ENCODE results near the gene GCDH.

Gene GCDH

GRCh38 chr19:12921047-12921446 is 30.1 kb downstream of the GCDH start:
- in situ Hi-C loops (cut with MboI; ENCODE audit: low sequenced_read_pairs, unreplicated experiment), result no loop called here
- DNase-seq (ENCODE audit: low spot score), result no peak
- TF ChIP-seq CTCF (IDR thresholded peaks at IDR 0.05; ENCODE audit: borderline replicate concordance, control extremely low read depth, extremely low read depth, insufficient read depth, missing control alignments), result no peak

GRCh38 chr19:12922959-12923358 is 32.0 kb downstream of the GCDH start:
- in situ Hi-C loops (cut with MboI; ENCODE audit: low sequenced_read_pairs, unreplicated experiment), result no loop called here
- no peak for DNase-seq (ENCODE audit: low spot score)
- no peak for TF ChIP-seq CTCF (IDR thresholded peaks at IDR 0.05; ENCODE audit: borderline replicate concordance, control extremely low read depth, extremely low read depth, insufficient read depth, missing control alignments)

- no peak for DNase-seq (ENCODE audit: low spot score)
- TF ChIP-seq CTCF (IDR thresholded peaks at IDR 0.05; ENCODE audit: borderline replicate concordance, control extremely low read depth, extremely low read depth, insufficient read depth, missing control alignments), result no peak
- in situ Hi-C loops (cut with MboI; ENCODE audit: low sequenced_read_pairs, unreplicated experiment), result no loop called here
These were observed 33.8 kb downstream of the GCDH start for GRCh38 chr19:12924621-12925310.

- in situ Hi-C loops (cut with MboI; ENCODE audit: low sequenced_read_pairs, unreplicated experiment), result no loop called here
- no peak for DNase-seq (ENCODE audit: low spot score)
- no peak for TF ChIP-seq CTCF (IDR thresholded peaks at IDR 0.05; ENCODE audit: borderline replicate concordance, control extremely low read depth, extremely low read depth, insufficient read depth, missing control alignments)
These were observed 39.2 kb downstream of the GCDH start for GRCh38 chr19:12930002-12930645.

- no peak for DNase-seq (ENCODE audit: low spot score)
- in situ Hi-C loops (cut with MboI; ENCODE audit: low sequenced_read_pairs, unreplicated experiment), result no loop called here
- TF ChIP-seq CTCF (IDR thresholded peaks at IDR 0.05; ENCODE audit: borderline replicate concordance, control extremely low read depth, extremely low read depth, insufficient read depth, missing control alignments), result no peak
These were observed 41.7 kb downstream of the GCDH start for GRCh38 chr19:12932392-12933286.

- TF ChIP-seq CTCF (IDR thresholded peaks at IDR 0.05; ENCODE audit: borderline replicate concordance, control extremely low read depth, extremely low read depth, insufficient read depth, missing control alignments), result no peak
- peak; percentile 94 for DNase-seq (ENCODE audit: low spot score)
- in situ Hi-C loops (cut with MboI; ENCODE audit: low sequenced_read_pairs, unreplicated experiment), result no loop called here
These were observed 42.5 kb downstream of the GCDH start, which contains the start of gene FARSA for GRCh38 chr19:12933287-12934072. Gene FARSA, minus strand, starts transcription at chr19:12933711. Its CDS starts 15 bp downstream, at chr19:12933696.
